ENCODE results near the gene ZNF346. TPM values are rescaled to one million over a fixed set of nuclear protein-coding genes. Genes with fewer than 3 reads are reported as not detected.

The ZNF346 gene
- total RNA-seq, 1 experiment from 2014 or later, result 18.4 TPM

DNA sequence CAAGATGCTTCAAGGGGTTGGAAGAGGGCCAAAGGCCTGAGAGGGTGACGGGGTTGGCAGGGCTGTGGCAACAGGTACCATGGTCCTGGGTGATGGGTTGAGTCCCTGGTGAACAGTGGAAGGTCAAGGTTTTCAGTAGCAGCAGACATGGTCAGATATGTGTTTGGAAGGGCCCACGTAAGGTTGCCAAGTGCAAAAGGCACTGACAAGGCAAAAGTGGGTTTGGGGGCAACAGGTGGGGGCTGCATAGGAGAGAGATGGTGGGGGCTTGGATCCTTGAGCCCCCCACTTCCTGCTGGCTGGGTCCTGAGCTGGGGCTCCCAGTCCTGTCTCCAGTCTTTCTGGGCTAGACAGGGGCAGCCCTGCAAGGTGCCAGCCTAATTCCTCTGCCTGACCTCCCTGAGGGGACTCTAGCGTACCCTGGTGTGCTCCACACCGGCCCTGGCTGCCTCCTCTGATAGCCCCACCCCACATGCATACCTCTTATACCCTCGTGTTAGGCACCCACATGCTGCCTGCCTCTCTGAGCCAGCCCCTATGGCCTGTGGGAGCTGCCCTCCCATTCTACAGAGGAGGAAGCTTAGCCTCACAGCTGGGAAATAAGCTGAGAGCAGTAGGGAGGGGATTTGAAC is 90.2 kb downstream of the ZNF346 start:
- ChIA-PET POLR2A (interaction anchor here (1.0 kb wide), 1 partner anchor 30 kb away, joined by 4 read pairs; no protein-coding TSS in a partner anchor), CTCF (interaction anchor here (0.5 to 7.5 kb wide), 67 partner anchors 10 to 534 kb away, joined by 3 to 156 read pairs (median 4); partner anchors contain the start of genes FGFR4, GRK6, HK3 and NSD1)
- H3K36me3 Mint-ChIP-seq, result no peaks in the 10 kb centered on the region

DNA sequence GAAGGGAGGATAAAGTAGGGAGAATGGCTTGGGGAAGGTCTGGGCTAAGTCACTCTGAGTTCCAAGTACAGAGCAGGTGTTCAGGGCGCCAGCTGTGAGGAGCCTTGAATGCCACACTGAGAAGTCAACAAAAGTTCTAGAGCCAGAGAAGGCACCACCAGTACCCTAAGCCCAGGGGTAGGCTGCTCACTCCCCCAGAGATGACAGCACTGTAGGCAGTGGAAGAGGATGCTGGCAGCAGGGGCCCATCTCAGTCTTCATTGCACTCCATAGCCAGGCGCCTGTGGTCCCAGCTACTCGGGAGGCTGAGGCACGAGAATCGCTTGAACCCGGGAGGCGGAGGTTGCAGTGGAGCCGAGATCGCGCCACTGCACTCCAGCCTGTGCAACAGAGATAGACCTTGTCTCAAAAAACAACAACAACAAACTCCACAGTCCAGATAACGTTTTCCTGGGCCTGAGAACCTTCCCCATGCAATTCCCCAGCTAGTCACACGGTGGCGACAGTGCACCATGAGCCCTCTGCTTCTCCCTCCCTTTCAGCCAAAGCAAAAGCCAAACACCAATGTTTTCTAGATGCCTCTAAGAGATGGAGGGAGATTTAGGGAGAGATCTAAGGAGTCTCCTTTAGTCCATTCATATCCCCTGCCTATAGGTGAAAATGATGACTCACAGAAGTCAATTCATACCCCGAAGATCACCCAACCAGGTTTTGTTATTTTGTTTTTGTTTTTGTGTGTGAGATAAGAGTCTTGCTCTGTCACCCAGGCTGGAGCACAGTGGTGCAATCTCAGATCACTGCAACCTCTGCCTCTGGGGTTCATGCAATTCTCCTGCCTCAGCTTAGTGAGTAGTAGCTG is 91.3 kb downstream of the ZNF346 start:
- no peaks in the 10 kb centered on the region for H3K36me3 Mint-ChIP-seq
- peak; percentile 15 for ATAC-seq
- H3K4me3 Mint-ChIP-seq, result no peak overlapping the region
- no peaks in the 10 kb centered on the region for H3K9me3 Mint-ChIP-seq
- CTCF ChIA-PET, result interaction anchor here (0.6 to 7.5 kb wide), 28 partner anchors 8 to 454 kb away, joined by 3 to 156 read pairs (median 3); partner anchors contain the start of gene FGFR4
- POLR2A ChIA-PET, result interaction anchor here (1.0 kb wide), 1 partner anchor 19 kb away, joined by 4 read pairs; no protein-coding TSS in a partner anchor
- H3K27ac Mint-ChIP-seq, result no peak overlapping the region; the same call in 1 of the 2 replicates
- DNase-seq (ENCODE audit: low spot score), result peak; percentile 82
- H3K4me1 Mint-ChIP-seq, result peaks cover 11% of the 10 kb centered on the region
- TF ChIP-seq, protein P1, sequence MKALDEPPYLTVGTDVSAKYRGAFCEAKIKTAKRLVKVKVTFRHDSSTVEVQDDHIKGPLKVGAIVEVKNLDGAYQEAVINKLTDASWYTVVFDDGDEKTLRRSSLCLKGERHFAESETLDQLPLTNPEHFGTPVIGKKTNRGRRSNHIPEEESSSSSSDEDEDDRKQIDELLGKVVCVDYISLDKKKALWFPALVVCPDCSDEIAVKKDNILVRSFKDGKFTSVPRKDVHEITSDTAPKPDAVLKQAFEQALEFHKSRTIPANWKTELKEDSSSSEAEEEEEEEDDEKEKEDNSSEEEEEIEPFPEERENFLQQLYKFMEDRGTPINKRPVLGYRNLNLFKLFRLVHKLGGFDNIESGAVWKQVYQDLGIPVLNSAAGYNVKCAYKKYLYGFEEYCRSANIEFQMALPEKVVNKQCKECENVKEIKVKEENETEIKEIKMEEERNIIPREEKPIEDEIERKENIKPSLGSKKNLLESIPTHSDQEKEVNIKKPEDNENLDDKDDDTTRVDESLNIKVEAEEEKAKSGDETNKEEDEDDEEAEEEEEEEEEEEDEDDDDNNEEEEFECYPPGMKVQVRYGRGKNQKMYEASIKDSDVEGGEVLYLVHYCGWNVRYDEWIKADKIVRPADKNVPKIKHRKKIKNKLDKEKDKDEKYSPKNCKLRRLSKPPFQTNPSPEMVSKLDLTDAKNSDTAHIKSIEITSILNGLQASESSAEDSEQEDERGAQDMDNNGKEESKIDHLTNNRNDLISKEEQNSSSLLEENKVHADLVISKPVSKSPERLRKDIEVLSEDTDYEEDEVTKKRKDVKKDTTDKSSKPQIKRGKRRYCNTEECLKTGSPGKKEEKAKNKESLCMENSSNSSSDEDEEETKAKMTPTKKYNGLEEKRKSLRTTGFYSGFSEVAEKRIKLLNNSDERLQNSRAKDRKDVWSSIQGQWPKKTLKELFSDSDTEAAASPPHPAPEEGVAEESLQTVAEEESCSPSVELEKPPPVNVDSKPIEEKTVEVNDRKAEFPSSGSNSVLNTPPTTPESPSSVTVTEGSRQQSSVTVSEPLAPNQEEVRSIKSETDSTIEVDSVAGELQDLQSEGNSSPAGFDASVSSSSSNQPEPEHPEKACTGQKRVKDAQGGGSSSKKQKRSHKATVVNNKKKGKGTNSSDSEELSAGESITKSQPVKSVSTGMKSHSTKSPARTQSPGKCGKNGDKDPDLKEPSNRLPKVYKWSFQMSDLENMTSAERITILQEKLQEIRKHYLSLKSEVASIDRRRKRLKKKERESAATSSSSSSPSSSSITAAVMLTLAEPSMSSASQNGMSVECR (CRISPR knock-in tag; IDR thresholded peaks at IDR 0.05; ENCODE audit: borderline replicate concordance), result no peak
- TF ChIP-seq CTCF (IDR thresholded peaks at IDR 0.05), result peak; percentile 93
- TF ChIP-seq PRDM15 (CRISPR knock-in tag; IDR thresholded peaks at IDR 0.05), result no peak
- H3K27me3 Mint-ChIP-seq (ENCODE audit: low read depth), result peaks cover 15% of the 10 kb centered on the region

More for the DNA sequence above, 90.2 kb downstream of the ZNF346 start:
- ATAC-seq, result no peak
- TF ChIP-seq, protein P2, sequence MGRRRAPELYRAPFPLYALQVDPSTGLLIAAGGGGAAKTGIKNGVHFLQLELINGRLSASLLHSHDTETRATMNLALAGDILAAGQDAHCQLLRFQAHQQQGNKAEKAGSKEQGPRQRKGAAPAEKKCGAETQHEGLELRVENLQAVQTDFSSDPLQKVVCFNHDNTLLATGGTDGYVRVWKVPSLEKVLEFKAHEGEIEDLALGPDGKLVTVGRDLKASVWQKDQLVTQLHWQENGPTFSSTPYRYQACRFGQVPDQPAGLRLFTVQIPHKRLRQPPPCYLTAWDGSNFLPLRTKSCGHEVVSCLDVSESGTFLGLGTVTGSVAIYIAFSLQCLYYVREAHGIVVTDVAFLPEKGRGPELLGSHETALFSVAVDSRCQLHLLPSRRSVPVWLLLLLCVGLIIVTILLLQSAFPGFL (CRISPR knock-in tag; IDR thresholded peaks at IDR 0.05; ENCODE audit: borderline replicate concordance), result no peak
- TF ChIP-seq HMGA2 (CRISPR knock-in tag; IDR thresholded peaks at IDR 0.05), result no peak
- H3K9me3 Mint-ChIP-seq, result no peaks in the 10 kb centered on the region
- H3K4me3 Mint-ChIP-seq, result no peak overlapping the region
- DNase-seq (ENCODE audit: low spot score), result no peak
- peaks cover 11% of the 10 kb centered on the region for H3K4me1 Mint-ChIP-seq
- H3K27me3 Mint-ChIP-seq (ENCODE audit: low read depth), result peaks cover 11% of the 10 kb centered on the region
- no peak overlapping the region for H3K27ac Mint-ChIP-seq

All from WTC11 (cell line).